ENCODE results near the gene DIAPH1.

DIAPH1 gene

GRCh38 chr5:141560725-141561483 lies 57.9 kb downstream of the DIAPH1 start:
- DNase-seq: peak in 13 of 14 donors; percentile 41 to 97 (median 75)

GRCh38 chr5:141560151-141560550 lies 58.6 kb downstream of the DIAPH1 start:
- peak in 2 of 14 donors; percentile 3 to 81 for DNase-seq

DNA sequence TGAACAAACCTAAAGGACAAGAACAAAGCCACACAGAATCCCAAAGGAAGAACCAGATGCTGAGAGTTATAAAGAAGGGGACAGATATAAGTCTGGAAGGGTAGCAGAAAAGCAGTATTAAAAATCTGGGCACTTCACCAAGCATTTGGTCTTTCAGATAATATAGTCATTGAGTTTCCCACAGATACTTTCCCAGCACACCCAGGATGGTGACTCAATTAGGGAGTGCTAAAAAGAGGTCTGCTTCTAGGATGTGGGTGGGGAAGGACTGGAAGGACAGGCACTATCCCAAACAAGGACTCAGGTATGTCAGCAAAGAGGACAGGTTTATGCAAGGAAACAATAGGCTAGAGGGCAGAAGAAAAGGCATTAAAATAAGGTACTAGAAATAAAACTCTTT lies 59.3 kb downstream of the DIAPH1 start:
- DNase-seq: peak in 2 of 14 donors; percentile 11 to 13

DNA sequence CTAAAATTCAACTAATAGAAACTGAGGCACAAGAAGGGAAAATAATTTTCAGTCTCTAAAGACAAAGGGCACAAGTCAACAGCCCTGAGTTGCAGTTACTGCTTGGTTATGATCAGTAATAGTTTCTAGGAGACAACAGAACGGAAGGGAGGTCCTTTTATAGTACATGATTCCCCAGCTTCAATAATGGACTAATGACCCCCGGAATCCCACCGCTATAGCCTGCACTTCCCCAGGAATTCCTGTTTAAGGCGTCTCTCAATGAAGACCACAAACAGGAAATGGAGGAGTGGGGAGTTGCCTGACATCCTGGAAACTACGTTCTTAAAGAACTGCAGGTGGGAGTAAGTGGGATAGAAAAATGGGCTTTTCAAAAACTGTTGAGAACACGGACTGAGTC lies 60.6 kb downstream of the DIAPH1 start:
- peak in 3 of 14 donors; percentile 14 to 39 (median 18) for DNase-seq

DNA sequence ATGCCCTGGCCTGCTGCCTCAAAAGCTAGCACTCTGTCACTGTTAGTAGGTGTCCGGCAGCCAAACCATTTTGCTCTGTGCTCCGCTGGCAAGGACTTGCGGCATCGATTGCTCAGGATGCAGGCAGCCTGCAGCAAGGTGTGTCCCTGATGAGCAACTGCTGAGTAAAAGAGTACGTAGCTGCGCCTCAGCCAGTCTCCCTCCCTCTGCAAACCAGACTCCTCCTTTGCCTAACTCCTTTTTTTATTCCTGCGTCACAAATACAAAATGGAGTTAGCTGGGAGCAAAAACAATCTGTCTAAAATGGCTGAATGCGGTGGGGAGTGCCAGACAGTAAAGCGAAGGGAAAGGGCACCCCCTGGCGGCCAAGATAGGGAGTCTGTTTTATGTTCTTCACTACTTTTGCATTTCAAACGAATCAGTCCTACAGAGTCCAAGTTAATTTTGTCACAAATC lies 61.1 kb downstream of the DIAPH1 start:
- DNase-seq: peak in 13 of 14 donors; percentile 45 to 96 (median 83)

GRCh38 chr5:141547921-141548320 lies 70.9 kb downstream of the DIAPH1 start:
- no peak for DNase-seq

GRCh38 chr5:141547488-141547887 lies 71.3 kb downstream of the DIAPH1 start:
- DNase-seq: no peak

DNA sequence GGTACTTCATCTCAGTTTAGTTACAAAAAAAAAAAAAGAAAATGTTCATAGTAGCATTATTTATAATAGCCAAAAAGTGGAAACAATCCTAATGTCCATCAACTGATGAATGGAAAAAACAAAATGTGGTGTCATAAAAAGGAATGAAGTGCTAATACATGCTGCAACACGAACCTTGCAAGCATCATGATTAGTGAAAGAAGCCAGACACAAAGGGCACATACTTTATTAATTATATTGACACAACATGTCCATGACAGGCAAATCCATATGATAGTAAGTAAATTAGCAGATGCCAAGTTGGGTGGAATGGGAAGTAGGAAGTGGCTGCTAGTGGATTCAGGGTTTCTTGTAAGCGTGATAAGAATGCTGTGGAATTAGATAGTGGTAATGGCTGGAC lies 75.7 kb downstream of the DIAPH1 start:
- no peak for DNase-seq

GRCh38 chr5:141534492-141535213 lies 84.1 kb downstream of the DIAPH1 start:
- no peak for DNase-seq

- no peak for DNase-seq
Measured at GRCh38 chr5:141533897-141534296, 84.9 kb downstream of the DIAPH1 start.

GRCh38 chr5:141532726-141533125 lies 86.1 kb downstream of the DIAPH1 start:
- DNase-seq: no peak

DNA sequence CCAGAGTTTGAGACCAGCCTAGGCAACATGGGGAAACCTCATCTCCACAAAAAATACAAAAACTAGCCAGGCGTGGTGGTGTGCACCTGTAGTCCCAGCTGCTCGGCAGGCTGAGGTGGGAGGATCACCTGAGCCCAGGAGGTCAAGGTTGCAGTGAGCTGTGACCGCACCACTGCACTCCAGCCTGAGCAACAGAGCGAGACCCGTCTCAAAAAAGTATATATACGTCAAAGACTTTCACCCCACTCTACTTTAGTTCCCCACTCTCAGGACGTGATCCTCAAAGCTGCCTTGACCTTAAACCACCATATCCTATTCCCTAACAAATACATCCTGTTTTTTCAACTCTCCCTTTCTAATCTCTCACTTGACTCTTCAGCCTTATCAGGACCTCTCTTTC lies 88.9 kb downstream of the DIAPH1 start:
- no peak for DNase-seq

GRCh38 chr5:141529002-141529401 lies 89.8 kb downstream of the DIAPH1 start:
- no peak for DNase-seq

DNA sequence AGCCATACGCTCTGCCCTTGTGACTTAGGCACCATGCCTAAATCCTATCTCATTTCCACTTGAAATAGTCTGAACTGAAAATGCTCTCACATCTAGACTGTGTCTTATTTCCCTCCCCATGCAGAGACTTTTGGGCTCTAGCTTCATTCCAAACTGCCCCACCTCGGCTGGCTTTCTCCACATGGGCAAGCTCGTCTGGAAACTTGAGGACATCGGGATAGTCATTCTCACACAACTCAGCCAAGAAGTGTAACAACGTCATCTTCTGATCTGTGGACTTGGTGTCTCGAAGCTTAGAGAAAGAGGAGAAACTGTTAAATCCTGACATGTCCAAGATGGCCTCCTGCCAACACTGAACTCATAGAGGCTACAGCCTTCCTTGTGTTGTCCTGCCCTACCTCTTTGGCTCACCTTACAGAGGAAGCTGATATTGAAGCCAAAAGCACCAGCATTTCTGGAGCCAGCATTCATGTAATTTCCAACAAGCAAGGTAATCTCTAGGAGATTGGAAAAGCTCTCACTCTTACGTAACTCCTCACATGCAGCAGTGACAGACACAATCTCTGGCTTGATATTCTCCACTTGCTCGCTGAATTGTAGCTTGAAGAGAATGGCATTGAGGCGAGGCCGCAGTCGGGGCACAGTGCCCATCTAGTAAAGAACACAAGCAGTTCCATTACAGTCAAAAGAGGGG lies 90.4 kb downstream of the DIAPH1 start:
- peak in 1 of 14 donors; percentile 92 for DNase-seq

DNA sequence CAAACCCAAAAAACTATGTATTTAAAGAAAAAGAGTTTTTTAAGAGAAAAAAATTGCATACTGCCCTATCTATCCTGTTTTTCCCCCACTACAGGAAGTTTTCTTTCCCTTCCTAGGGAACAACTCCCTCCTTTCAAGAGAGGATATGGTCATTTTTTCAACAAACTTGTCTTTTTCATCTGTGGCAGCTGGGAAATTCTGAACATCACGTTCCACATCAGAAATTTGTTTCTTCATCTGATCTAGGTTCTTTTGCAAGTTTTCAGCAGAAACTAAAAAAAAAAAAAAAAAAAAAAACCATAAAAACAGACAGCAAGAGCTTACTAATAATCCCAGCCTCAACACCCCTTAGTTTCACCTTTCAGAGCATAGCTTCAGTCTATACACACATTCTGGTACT lies 91.4 kb downstream of the DIAPH1 start:
- DNase-seq: no peak

GRCh38 chr5:141525653-141526052 lies 93.1 kb downstream of the DIAPH1 start:
- no peak for DNase-seq

- DNase-seq: peak; percentile 47 to 97 (median 76)
Measured at GRCh38 chr5:141524604-141525597, 93.9 kb downstream of the DIAPH1 start.

DNA sequence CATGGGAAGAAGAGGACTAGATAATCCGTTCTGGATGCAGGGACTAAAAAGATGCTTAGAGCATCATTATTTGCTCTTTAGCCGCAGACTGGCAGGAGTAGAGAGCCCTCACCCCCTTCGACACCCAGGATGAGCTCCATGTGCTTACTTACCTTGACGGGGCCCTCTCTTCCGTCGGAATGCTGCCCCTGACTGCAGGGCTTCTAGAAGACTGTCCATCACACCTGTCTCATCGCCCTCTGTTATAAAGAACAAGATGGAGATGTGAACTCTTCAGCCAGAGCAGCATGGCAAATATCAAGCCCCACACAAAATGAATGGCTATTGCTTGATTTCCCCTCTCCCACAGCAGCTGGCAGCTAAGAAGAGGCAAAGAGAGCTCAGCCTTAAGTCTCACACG lies 94.8 kb downstream of the DIAPH1 start:
- DNase-seq: peak in 1 of 14 donors; percentile 63

- DNase-seq: no peak
Measured at GRCh38 chr5:141522301-141522700, 96.5 kb downstream of the DIAPH1 start.

DNA sequence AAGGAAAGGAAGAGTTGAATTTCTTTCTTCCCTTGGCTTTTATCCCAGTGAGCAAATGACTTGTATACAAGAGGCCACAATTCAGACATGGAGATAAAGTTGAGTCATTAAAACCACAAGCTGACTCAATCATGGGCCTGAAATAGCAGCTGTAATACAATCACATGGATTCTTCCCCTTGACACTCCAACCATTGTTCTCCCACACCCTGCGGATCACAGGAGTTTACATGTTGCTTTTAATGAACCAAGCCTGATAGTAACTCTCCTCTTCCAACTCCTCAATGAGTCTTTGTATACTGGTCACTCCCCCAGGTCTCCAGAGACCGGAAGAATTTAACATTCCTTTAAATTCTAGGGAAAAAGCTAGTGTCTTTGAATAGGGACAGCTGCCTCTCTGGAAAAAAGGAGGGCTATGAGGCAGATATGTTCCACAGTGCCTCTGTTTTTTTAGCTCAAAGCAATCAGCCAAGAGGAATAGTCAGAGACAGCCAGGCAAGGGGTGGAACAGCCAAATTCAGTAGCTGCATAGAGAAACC lies 97.5 kb downstream of the DIAPH1 start:
- DNase-seq: peak in 8 of 14 donors; percentile 20 to 67 (median 43)

Data from C1 segment of cervical spinal cord (tissue), 14 donors.